Breast epithelium (tissue), 3 donors: ENCODE measurements around the gene GLIS2.

Experiments
- POLR2A ChIP-seq: fragments of 450-650 bp; IDR thresholded peaks from one replicate; pipeline ENCODE4 v1.6.1; 2016; ENCODE audit warnings: antibody characterized with exemption, mild to moderate bottlenecking, moderate library complexity
- TF ChIP-seq, protein P1 (sequence below), 3 donors: fragments of 450-650 bp; IDR thresholded peaks; one replicate each; pipeline ENCODE4 v1.5.1; 2016 to 2017; ENCODE audit warnings: antibody characterized with exemption in 3 of 3, mild to moderate bottlenecking in 3 of 3, moderate library complexity in 3 of 3

DNA sequence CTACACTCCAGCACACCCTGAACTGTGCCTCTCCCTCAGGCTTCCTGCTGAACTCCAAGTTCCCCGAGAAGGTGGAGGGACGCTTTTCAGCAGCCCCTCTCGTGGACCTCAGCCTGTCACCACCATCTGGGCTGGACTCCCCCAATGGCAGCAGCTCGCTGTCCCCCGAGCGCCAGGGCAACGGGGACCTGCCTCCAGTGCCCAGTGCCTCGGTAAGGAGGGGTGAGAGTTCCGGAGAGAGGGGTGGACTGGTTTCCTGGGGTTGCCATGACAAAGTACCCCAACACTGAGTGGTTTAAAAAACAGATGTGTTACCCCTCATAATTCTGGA is 17.4 kb downstream of the GLIS2 start:
- TF ChIP-seq, protein P1, sequence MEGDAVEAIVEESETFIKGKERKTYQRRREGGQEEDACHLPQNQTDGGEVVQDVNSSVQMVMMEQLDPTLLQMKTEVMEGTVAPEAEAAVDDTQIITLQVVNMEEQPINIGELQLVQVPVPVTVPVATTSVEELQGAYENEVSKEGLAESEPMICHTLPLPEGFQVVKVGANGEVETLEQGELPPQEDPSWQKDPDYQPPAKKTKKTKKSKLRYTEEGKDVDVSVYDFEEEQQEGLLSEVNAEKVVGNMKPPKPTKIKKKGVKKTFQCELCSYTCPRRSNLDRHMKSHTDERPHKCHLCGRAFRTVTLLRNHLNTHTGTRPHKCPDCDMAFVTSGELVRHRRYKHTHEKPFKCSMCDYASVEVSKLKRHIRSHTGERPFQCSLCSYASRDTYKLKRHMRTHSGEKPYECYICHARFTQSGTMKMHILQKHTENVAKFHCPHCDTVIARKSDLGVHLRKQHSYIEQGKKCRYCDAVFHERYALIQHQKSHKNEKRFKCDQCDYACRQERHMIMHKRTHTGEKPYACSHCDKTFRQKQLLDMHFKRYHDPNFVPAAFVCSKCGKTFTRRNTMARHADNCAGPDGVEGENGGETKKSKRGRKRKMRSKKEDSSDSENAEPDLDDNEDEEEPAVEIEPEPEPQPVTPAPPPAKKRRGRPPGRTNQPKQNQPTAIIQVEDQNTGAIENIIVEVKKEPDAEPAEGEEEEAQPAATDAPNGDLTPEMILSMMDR (IDR thresholded peaks at IDR 0.05), result no peak
- no peak for TF ChIP-seq POLR2A
